ENCODE data around the gene CORO6. TPM values are rescaled to one million over a fixed set of nuclear protein-coding genes. Genes with fewer than 3 reads are reported as not detected.

The CORO6 gene
- total and polyA plus RNA-seq, 5 donors from 2014 or later = 0.15 to 4.3 (median 0.45) TPM; not detected in 1

GRCh38 chr17:29592850-29593551 is 29.7 kb downstream of the CORO6 start, which contains the start of gene ANKRD13B:
Gene ANKRD13B, plus strand, starts transcription at chr17:29593132. Its CDS starts 490 bp downstream, at chr17:29593622.
- Mint-ChIP-seq H3K36me3 (no peaks in the 10 kb centered on the region), H3K27ac (peak within 1 kb of the TSS in 2 of 3 donors; percentile 51 to 82)

DNA sequence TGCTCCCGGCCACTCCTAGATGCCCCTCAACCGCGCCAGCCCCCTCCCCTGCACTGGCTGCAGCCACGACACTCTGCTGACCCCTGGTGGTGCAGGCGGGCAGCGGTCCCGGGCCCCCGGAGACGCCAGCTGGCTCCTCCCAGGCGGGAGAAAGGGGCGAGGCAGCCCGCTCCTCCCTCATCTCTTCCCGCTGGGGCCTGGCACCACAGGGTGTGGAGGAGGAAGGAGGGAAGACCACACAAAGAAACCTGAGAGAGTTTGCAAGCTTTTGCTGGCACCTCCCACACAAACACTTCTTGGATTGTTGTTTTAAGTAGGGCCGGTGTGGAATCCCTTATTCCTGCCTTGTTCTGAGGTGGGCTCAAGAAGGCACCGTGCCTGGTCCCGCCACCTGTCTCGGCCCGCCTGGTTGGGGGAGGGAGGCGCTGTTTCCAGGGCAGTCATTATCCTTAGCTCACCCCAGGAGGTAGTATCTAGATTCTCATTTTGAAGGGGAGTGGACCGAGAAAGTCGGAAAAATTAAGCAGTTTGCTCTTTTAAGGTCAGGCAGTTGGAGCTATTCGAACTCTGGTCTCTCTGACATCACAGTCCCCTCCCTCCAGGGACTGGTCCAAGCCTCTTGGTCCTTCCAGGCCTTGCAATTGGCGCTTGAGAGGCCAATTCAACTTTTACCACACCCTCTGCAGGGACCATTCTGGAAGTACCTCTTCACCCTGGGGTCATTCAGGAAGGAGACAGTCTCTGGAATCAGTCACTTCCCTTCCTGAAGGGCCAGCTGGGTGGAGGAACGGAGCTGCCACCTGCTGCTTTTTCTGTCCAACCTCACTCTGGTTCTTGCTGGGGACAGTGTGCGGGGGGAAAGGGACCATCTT is 30.7 kb downstream of the CORO6 start:
- Mint-ChIP-seq H3K36me3 (no peaks in the 10 kb centered on the region), H3K4me3 (peak overlapping the region; percentile 91 to 94 (median 92)), H3K27me3 (no peaks in the 10 kb centered on the region), H3K9me3 (no peaks in the 10 kb centered on the region), H3K4me1 (peaks cover 0 to 52% (median 30%) of the 10 kb centered on the region in 4 donors), H3K27ac (peak overlapping the region in 2 of 3 donors; percentile 51 to 82)
- Histone ChIP-seq H3K27ac (ENCODE audit: insufficient read depth, low read length, poor library complexity, severe bottlenecking) (peak overlapping the region; percentile 65), H3K27me3 (ENCODE audit: control insufficient read depth, insufficient read depth, low read length) (no peaks in the 10 kb centered on the region), H3K36me3 (ENCODE audit: control insufficient read depth, insufficient read depth, low read length) (no peaks in the 10 kb centered on the region), H3K9me3 (ENCODE audit: control insufficient read depth in 2 of 2, low read length in 2 of 2) (no peaks in the 10 kb centered on the region), H3K4me1 (ENCODE audit: control insufficient read depth, insufficient read depth, low read length, poor library complexity, severe bottlenecking) (peaks cover 63% of the 10 kb centered on the region), H3K4me3 (ENCODE audit: low read depth, low read length) (no peak overlapping the region)
- ATAC-seq (ENCODE audit: low read depth in 2 of 2) (peak; percentile 37 to 40), DNase-seq (peak; percentile 67 to 74 (median 73))

More at GRCh38 chr17:29592850-29593551, 29.7 kb downstream of the CORO6 start, which contains the start of gene ANKRD13B:
- H3K27me3 Mint-ChIP-seq = no peaks in the 10 kb centered on the region
- peaks cover 52% of the 10 kb centered on the region for H3K4me1 ChIP-seq (ENCODE audit: control insufficient read depth, insufficient read depth, low read length, poor library complexity, severe bottlenecking)
- H3K9me3 ChIP-seq (ENCODE audit: control insufficient read depth in 2 of 2, low read length in 2 of 2) = no peaks in the 10 kb centered on the region
- ATAC-seq (ENCODE audit: low read depth in 2 of 2) (no peak), DNase-seq (peak in 2 of 3 donors; percentile 25 to 52)
- H3K4me3 ChIP-seq (ENCODE audit: low read depth, low read length) = no peak within 1 kb of the TSS
- no peaks in the 10 kb centered on the region for H3K27me3 ChIP-seq (ENCODE audit: control insufficient read depth, insufficient read depth, low read length)
- H3K4me1 Mint-ChIP-seq = peaks cover 0 to 42% (median 23%) of the 10 kb centered on the region in 4 donors
- H3K9me3 Mint-ChIP-seq = no peaks in the 10 kb centered on the region
- H3K27ac ChIP-seq (ENCODE audit: insufficient read depth, low read length, poor library complexity, severe bottlenecking) = no peak within 1 kb of the TSS
- no peaks in the 10 kb centered on the region for H3K36me3 ChIP-seq (ENCODE audit: control insufficient read depth, insufficient read depth, low read length)
- peak within 1 kb of the TSS; percentile 91 to 94 (median 94) for H3K4me3 Mint-ChIP-seq

GRCh38 chr17:29591146-29591736 is 31.5 kb downstream of the CORO6 start:
- Mint-ChIP-seq H3K36me3 (no peaks in the 10 kb centered on the region), H3K27me3 (no peaks in the 10 kb centered on the region), H3K9me3 (no peaks in the 10 kb centered on the region), H3K27ac (peak overlapping the region in 2 of 3 donors; percentile 41 to 76), H3K4me1 (peaks cover 3 to 60% (median 34%) of the 10 kb centered on the region in 4 donors), H3K4me3 (peak overlapping the region; percentile 91 to 94 (median 92))
- ATAC-seq (ENCODE audit: low read depth in 2 of 2) = no peak
- H3K27ac ChIP-seq (ENCODE audit: insufficient read depth, low read length, poor library complexity, severe bottlenecking) = peak overlapping the region; percentile 65
- peak in 2 of 3 donors; percentile 34 to 56 for DNase-seq
- peak overlapping the region; percentile 48 for H3K4me3 ChIP-seq (ENCODE audit: low read depth, low read length)
- no peaks in the 10 kb centered on the region for H3K9me3 ChIP-seq (ENCODE audit: control insufficient read depth in 2 of 2, low read length in 2 of 2)
- no peaks in the 10 kb centered on the region for H3K36me3 ChIP-seq (ENCODE audit: control insufficient read depth, insufficient read depth, low read length)
- no peaks in the 10 kb centered on the region for H3K27me3 ChIP-seq (ENCODE audit: control insufficient read depth, insufficient read depth, low read length)
- peaks cover 69% of the 10 kb centered on the region for H3K4me1 ChIP-seq (ENCODE audit: control insufficient read depth, insufficient read depth, low read length, poor library complexity, severe bottlenecking)

- Mint-ChIP-seq H3K4me1 (peaks cover 6 to 66% (median 38%) of the 10 kb centered on the region in 4 donors), H3K4me3 (peak overlapping the region; percentile 91 to 94 (median 92)), H3K27me3 (no peaks in the 10 kb centered on the region), H3K9me3 (no peaks in the 10 kb centered on the region), H3K36me3 (no peaks in the 10 kb centered on the region), H3K27ac (peak overlapping the region; percentile 26 to 88 (median 83))
- DNase-seq = no peak
- no peaks in the 10 kb centered on the region for H3K27me3 ChIP-seq (ENCODE audit: control insufficient read depth, insufficient read depth, low read length)
- no peak for ATAC-seq (ENCODE audit: low read depth in 2 of 2)
- peaks cover 74% of the 10 kb centered on the region for H3K4me1 ChIP-seq (ENCODE audit: control insufficient read depth, insufficient read depth, low read length, poor library complexity, severe bottlenecking)
- H3K4me3 ChIP-seq (ENCODE audit: low read depth, low read length) = peak overlapping the region; percentile 77
- H3K27ac ChIP-seq (ENCODE audit: insufficient read depth, low read length, poor library complexity, severe bottlenecking) = peak overlapping the region; percentile 65
- no peaks in the 10 kb centered on the region for H3K9me3 ChIP-seq (ENCODE audit: control insufficient read depth in 2 of 2, low read length in 2 of 2)
- H3K36me3 ChIP-seq (ENCODE audit: control insufficient read depth, insufficient read depth, low read length) = no peaks in the 10 kb centered on the region
These were observed 32.1 kb downstream of the CORO6 start for GRCh38 chr17:29590411-29591145.

- Histone ChIP-seq H3K9me3 (ENCODE audit: control insufficient read depth in 2 of 2, low read length in 2 of 2) (no peaks in the 10 kb centered on the region), H3K27ac (ENCODE audit: insufficient read depth, low read length, poor library complexity, severe bottlenecking) (peak within 1 kb of the TSS; percentile 68), H3K36me3 (ENCODE audit: control insufficient read depth, insufficient read depth, low read length) (no peaks in the 10 kb centered on the region), H3K4me1 (ENCODE audit: control insufficient read depth, insufficient read depth, low read length, poor library complexity, severe bottlenecking) (peaks cover 82% of the 10 kb centered on the region), H3K27me3 (ENCODE audit: control insufficient read depth, insufficient read depth, low read length) (no peaks in the 10 kb centered on the region), H3K4me3 (ENCODE audit: low read depth, low read length) (peak within 1 kb of the TSS; percentile 77)
- H3K9me3 Mint-ChIP-seq = no peaks in the 10 kb centered on the region
- H3K36me3 Mint-ChIP-seq = no peaks in the 10 kb centered on the region
- peak within 1 kb of the TSS; percentile 94 to 98 (median 96) for H3K4me3 Mint-ChIP-seq
- H3K27ac Mint-ChIP-seq = peak within 1 kb of the TSS; percentile 94 to 98 (median 94)
- ATAC-seq (ENCODE audit: low read depth in 2 of 2) (peak; percentile 84 to 86), DNase-seq (peak; percentile 82 to 89 (median 85))
- H3K27me3 Mint-ChIP-seq = no peaks in the 10 kb centered on the region
- H3K4me1 Mint-ChIP-seq = peaks cover 6 to 74% (median 42%) of the 10 kb centered on the region in 4 donors
These were observed 32.9 kb downstream of the CORO6 start, which contains the start of gene GIT1 for GRCh38 chr17:29589524-29590410. Gene GIT1, minus strand, starts transcription at chr17:29589648. Its CDS starts 270 bp downstream, at chr17:29589378.

GRCh38 chr17:29588562-29589411 is 33.9 kb downstream of the CORO6 start:
- Histone ChIP-seq H3K4me3 (ENCODE audit: low read depth, low read length) (peak overlapping the region; percentile 67), H3K4me1 (ENCODE audit: control insufficient read depth, insufficient read depth, low read length, poor library complexity, severe bottlenecking) (peaks cover 82% of the 10 kb centered on the region), H3K9me3 (ENCODE audit: control insufficient read depth in 2 of 2, low read length in 2 of 2) (no peaks in the 10 kb centered on the region), H3K27me3 (ENCODE audit: control insufficient read depth, insufficient read depth, low read length) (no peaks in the 10 kb centered on the region), H3K36me3 (ENCODE audit: control insufficient read depth, insufficient read depth, low read length) (no peaks in the 10 kb centered on the region), H3K27ac (ENCODE audit: insufficient read depth, low read length, poor library complexity, severe bottlenecking) (peak overlapping the region; percentile 65)
- peak; percentile 3 to 14 for ATAC-seq (ENCODE audit: low read depth in 2 of 2)
- peaks cover 6 to 78% (median 45%) of the 10 kb centered on the region in 4 donors for H3K4me1 Mint-ChIP-seq
- H3K4me3 Mint-ChIP-seq = peak overlapping the region; percentile 91 to 98 (median 96)
- H3K9me3 Mint-ChIP-seq = no peaks in the 10 kb centered on the region
- H3K27ac Mint-ChIP-seq = peak overlapping the region in 2 of 3 donors; percentile 94 to 98
- H3K36me3 Mint-ChIP-seq = no peaks in the 10 kb centered on the region
- no peaks in the 10 kb centered on the region for H3K27me3 Mint-ChIP-seq
- DNase-seq = peak in 2 of 3 donors; percentile 45 to 63

Data from CD4-positive, CD25-positive, alpha-beta regulatory T cell (primary cell).